Neuron (in vitro differentiated cells): ENCODE data around the gene PTGER1.

Experiments used
- H2AFZ ChIP-seq: one replicate; pipeline ENCODE4 v1.6.1; 2013; ENCODE audit warnings: low read depth, mild to moderate bottlenecking, inconsistent platforms, low read length, moderate library complexity
- H3K27me3 ChIP-seq: one replicate; pipeline ENCODE4 v1.6.1; 2013; ENCODE audit warnings: low read length; ENCODE audit not compliant: insufficient read depth
- H3K36me3 ChIP-seq: one replicate; pipeline ENCODE4 v1.6.1; 2013; ENCODE audit warnings: low read length; ENCODE audit not compliant: insufficient read depth
- H3K4me1 ChIP-seq: one replicate; pipeline ENCODE4 v1.6.1; 2013; ENCODE audit warnings: low read length; ENCODE audit not compliant: insufficient read depth
- H3K4me3 ChIP-seq: 2 replicates; pipeline ENCODE4 v1.5.1; 2013; ENCODE audit warnings: mild to moderate bottlenecking, low read length, moderate library complexity
- H3K9me3 ChIP-seq: one replicate; pipeline ENCODE4 v1.6.1; 2013; ENCODE audit warnings: low read length

PTGER1 gene

DNA sequence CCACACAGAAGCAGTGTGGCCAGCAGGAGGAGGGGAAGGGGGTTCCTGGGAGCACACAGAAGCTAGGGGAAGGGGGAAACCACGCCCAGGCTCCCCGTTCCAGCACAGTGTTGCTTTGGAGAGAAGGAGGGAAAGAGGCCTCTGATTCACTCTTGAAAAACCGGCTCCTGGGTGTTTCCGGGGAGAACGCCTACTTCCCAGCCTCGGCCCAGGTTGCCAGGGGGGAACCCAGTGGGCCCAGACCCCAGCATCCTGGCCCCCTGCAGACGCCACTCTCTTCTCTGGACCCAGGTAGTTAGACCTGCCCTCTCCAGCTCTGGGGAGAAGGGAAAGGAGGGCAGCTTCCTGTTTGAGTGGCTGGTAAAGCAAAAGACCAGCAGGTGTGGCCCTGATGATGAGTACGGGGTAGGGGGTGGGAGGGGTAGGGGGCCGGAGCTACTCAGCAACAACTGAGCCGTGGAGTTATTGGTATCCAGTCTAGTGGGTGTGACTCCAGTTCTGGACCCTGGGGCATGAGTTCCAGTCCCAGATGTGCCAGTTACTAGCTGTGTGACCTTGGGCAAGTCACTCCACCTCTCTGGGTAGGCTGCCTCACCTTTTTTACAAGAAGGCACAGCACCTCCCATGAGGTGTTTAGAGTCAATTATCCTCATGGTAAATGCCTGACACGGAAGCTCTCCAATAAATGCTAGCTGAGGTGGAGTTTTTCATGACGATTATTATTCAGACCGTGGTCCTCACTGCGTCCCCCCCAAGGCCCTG is 19.9 kb upstream of the PTGER1 start:
- Histone ChIP-seq H3K4me1 (peaks cover 21% of the 10 kb centered on the region), H3K4me3 (peak overlapping the region; percentile 85), H3K9me3 (no peaks in the 10 kb centered on the region), H3K27me3 (peaks cover 2% of the 10 kb centered on the region), H2AFZ (peak overlapping the region; percentile 62), H3K36me3 (peaks cover 13% of the 10 kb centered on the region)

GRCh38 chr19:14494411-14494810 is 19.3 kb upstream of the PTGER1 start:
- H3K27me3 ChIP-seq, result peaks cover 2% of the 10 kb centered on the region
- H2AFZ ChIP-seq, result no peak overlapping the region
- no peaks in the 10 kb centered on the region for H3K9me3 ChIP-seq
- H3K4me3 ChIP-seq, result peak overlapping the region; percentile 85
- H3K4me1 ChIP-seq, result peaks cover 21% of the 10 kb centered on the region
- H3K36me3 ChIP-seq, result peaks cover 15% of the 10 kb centered on the region

DNA sequence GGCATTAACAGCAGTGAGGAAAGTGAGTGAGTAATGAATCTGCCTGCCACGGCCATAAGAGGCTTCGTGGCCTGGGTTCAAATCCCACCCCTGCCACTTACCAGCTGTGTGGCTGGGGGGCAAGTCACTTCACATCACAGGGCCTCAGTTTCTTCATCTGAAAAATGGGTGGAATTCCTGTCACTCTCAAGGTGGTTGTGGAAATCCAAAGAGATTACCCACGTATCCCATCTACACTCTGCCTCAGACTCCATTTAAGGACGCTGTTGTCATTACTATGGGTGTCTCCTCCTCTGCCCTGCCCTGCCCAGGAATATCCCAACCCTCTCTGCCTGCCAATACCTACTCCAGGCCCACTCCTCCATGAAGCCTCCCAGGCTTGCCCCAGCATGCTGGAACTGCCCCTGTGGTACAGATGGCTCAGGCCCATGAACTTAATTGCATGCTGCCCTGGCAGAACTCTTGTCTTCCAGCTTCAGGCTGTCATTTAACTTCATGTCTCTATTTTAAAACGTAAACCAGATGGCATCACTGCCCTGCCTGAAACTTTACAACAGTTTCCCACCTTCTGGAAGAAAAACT is 17.7 kb upstream of the PTGER1 start:
- no peaks in the 10 kb centered on the region for H3K9me3 ChIP-seq
- H3K4me3 ChIP-seq, result no peak overlapping the region
- H3K36me3 ChIP-seq, result peaks cover 22% of the 10 kb centered on the region
- peaks cover 2% of the 10 kb centered on the region for H3K27me3 ChIP-seq
- H2AFZ ChIP-seq, result no peak overlapping the region
- peaks cover 20% of the 10 kb centered on the region for H3K4me1 ChIP-seq

DNA sequence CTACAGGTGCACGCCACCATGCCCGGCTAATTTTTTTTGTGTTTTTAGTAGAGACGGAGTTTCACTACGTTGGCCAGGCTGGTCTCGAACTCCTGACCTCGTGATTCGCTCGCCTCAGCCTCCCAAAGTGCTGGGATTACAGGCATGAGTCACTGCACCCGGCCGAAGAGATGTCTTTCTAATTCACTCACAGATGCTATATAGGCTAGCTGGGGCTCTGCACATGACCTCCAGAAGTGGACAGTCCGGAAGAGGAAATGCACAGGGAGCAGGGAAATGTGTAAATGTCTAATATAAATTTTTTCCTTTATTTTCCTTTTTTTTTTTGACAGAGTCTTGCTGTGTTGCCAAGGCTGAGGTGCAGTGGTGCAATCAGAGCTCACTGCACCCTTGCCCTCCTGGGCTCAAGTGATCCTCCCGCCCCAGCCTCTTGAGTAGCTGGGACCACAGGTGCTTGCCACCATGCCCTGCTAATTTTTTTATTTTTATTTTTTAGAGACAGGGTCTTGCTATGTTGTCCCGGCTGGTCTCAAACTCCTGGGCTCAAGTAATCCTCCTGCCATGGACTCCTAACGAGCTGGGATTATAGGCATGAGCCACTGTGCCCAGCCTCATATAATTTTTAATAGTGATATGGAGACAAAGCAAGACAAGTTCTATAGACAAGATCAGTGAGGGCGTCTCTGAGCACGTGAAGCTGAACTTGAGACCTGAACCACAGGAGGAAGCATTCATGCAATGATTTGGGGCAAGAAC is 12.4 kb upstream of the PTGER1 start:
- H3K9me3 ChIP-seq, result no peaks in the 10 kb centered on the region
- no peak overlapping the region for H3K4me3 ChIP-seq
- H3K27me3 ChIP-seq, result no peaks in the 10 kb centered on the region
- no peaks in the 10 kb centered on the region for H3K4me1 ChIP-seq
- peaks cover 22% of the 10 kb centered on the region for H3K36me3 ChIP-seq
- no peak overlapping the region for H2AFZ ChIP-seq

DNA sequence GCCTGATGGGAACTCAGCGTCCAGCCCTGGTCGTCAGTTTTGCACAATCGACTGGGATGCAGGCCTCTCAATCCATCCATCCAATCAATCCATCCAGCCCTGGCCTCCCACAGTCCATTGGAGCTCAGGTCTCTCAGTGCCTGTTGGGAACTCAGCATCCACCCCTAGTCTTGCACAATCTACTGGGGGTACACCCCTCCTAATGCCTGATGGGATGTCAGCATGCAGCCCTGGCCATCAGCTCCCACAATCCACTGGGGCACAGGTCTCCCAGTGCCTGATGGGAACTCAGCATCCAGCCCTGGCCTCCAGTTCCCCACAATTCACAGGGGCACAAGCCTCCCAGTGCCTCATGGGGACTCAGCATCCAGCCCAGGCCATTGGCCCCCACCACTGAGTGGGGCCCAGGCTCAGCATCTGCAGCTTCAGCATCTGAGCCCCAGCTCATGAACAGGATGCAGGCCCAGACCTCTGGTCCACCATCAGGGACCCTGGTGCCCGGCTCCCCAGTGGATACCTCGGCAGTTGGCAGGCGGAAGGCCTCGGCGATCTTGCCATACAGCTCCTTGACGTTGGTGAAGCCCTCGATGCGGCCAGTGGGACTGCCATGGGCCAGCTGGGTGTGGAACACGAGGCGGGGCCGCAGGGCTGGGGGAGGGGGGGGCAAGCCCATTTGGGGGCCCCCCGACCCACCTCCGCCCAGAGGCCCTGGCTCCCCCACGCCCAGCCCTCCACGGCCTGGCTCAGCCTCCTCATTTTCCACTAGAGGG is 7.2 kb upstream of the PTGER1 start:
- H3K4me3 ChIP-seq, result no peak overlapping the region
- H3K36me3 ChIP-seq, result peaks cover 27% of the 10 kb centered on the region
- no peaks in the 10 kb centered on the region for H3K9me3 ChIP-seq
- H3K27me3 ChIP-seq, result no peaks in the 10 kb centered on the region
- no peaks in the 10 kb centered on the region for H3K4me1 ChIP-seq
- no peak overlapping the region for H2AFZ ChIP-seq

- H3K36me3 ChIP-seq, result peaks cover 24% of the 10 kb centered on the region
- H2AFZ ChIP-seq, result no peak overlapping the region
- no peaks in the 10 kb centered on the region for H3K27me3 ChIP-seq
- H3K4me3 ChIP-seq, result no peak overlapping the region
- H3K4me1 ChIP-seq, result peaks cover 4% of the 10 kb centered on the region
- no peaks in the 10 kb centered on the region for H3K9me3 ChIP-seq
These were observed 5.5 kb upstream of the PTGER1 start for GRCh38 chr19:14480700-14481079.

DNA sequence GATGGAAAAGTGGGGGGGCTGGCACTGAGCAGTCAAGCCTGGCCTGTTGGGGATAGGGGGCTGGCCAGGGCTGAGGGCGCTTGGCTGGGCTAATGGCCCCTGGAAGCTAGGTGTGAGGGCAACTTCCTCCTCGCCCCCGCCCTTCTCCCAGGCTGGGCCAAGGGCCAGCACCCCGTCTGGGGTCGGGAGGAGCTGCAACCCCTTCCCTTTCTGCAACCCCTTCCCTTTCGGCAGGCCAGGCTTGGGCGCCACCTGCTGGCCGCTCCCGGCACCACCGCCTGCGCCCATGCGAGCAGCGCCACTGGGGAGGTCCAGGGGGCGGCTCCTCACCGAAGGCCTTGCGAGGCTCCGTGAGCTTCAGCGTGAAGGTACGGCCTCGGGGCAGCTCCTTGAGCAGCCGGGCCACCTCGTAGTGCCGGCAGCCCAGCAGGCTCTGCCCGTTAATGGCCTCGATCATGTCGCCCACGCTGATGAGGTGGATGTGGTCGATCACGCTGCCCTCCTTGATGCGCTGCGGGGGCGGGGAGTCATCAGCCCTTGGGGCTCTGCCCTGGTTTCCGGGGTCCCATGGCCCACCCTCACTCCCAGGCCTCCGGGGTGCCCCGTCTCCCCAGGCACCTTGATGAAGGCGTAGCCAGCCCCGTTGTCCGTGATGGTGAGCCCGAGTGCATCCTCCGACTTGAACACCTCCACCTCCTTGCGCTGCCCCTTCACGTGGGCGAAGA is 5.0 kb upstream of the PTGER1 start:
- Histone ChIP-seq H3K4me3 (no peak overlapping the region), H2AFZ (no peak overlapping the region), H3K4me1 (peaks cover 7% of the 10 kb centered on the region), H3K9me3 (no peaks in the 10 kb centered on the region), H3K27me3 (no peaks in the 10 kb centered on the region), H3K36me3 (peaks cover 24% of the 10 kb centered on the region)

DNA sequence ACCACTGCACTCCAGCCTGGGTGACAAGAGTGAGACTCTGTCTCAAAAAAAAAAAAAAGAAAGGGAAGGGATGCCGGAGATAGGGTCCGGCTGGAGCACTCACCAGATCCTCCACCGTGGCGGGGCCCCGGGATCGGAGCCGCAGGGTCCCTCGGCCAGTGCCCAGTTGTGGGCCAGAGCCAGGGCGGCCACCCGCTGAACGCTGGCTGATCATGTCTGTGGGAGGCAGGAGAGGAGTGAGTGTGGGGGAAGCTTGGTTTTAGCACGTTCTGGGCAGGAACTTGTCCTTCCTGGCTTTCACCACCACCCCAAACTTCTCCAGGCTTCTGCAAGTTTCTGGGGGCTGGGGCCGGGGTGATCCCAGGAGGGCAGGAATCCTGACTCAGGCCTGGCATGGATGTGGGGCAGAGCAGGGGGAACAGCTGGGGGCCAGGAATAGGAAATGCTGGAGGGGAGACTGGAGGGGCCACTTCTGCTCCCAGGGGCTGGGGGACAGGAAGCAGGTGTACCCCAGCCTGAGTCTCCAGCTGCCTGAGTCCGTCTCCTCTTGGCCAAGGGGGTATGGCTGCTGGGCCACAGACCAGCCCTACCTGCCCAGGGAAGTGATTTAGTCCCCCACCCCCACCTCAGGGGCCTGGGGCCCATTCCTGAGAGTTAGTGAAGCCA is 4.3 kb upstream of the PTGER1 start:
- H2AFZ ChIP-seq, result no peak overlapping the region
- H3K36me3 ChIP-seq, result peaks cover 24% of the 10 kb centered on the region
- H3K4me1 ChIP-seq, result peaks cover 7% of the 10 kb centered on the region
- no peaks in the 10 kb centered on the region for H3K27me3 ChIP-seq
- no peaks in the 10 kb centered on the region for H3K9me3 ChIP-seq
- H3K4me3 ChIP-seq, result no peak overlapping the region

DNA sequence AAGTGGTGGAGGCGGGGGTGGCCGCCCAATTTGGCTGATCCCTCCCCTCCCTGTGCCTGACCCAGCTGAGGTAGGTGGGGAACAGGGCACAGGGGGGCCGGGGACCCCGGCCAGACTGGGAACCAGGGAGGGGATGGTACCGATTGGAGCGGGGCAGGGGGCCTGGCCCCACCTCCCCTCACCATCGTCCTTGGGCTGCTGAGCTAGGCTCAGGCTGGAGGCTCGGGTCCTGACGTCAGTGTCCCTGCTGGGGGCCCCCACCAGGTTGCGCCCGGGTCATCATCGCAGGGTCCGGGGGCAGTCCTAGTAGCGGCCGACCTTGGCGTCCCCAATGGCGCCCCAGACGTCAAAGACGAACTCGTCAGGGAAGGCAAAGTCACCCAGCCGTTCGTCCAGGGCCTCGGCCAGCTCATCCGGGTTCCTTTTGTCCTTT is 3.0 kb upstream of the PTGER1 start:
- no peak overlapping the region for H3K4me3 ChIP-seq
- H3K4me1 ChIP-seq, result peaks cover 7% of the 10 kb centered on the region
- no peak overlapping the region for H2AFZ ChIP-seq
- no peaks in the 10 kb centered on the region for H3K9me3 ChIP-seq
- H3K27me3 ChIP-seq, result no peaks in the 10 kb centered on the region
- H3K36me3 ChIP-seq, result peaks cover 24% of the 10 kb centered on the region

- Histone ChIP-seq H3K9me3 (no peaks in the 10 kb centered on the region), H3K27me3 (no peaks in the 10 kb centered on the region), H3K36me3 (peaks cover 24% of the 10 kb centered on the region), H3K4me1 (peaks cover 7% of the 10 kb centered on the region), H3K4me3 (no peak overlapping the region), H2AFZ (no peak overlapping the region)
These were observed 2.4 kb upstream of the PTGER1 start for GRCh38 chr19:14477418-14478112.

- peaks cover 20% of the 10 kb centered on the region for H3K36me3 ChIP-seq
- no peaks in the 10 kb centered on the region for H3K27me3 ChIP-seq
- peaks cover 7% of the 10 kb centered on the region for H3K4me1 ChIP-seq
- H2AFZ ChIP-seq, result no peak overlapping the region
- H3K9me3 ChIP-seq, result no peaks in the 10 kb centered on the region
- no peak overlapping the region for H3K4me3 ChIP-seq
These were observed 1.7 kb upstream of the PTGER1 start for GRCh38 chr19:14476673-14477401.
